GM21723 (cell line): ENCODE results near the gene PNKD.
A peak's percentile ranks its signal among the peaks of the same experiment; 100 is the strongest.

Experiments
- ATAC-seq: cut with Tn5 transposase; IDR thresholded peaks from one replicate; pipeline ENCODE4 v1.9.1; 2021; ENCODE audit warnings: mild to moderate bottlenecking, moderate library complexity; ENCODE audit not compliant: unreplicated experiment

Gene PNKD

DNA sequence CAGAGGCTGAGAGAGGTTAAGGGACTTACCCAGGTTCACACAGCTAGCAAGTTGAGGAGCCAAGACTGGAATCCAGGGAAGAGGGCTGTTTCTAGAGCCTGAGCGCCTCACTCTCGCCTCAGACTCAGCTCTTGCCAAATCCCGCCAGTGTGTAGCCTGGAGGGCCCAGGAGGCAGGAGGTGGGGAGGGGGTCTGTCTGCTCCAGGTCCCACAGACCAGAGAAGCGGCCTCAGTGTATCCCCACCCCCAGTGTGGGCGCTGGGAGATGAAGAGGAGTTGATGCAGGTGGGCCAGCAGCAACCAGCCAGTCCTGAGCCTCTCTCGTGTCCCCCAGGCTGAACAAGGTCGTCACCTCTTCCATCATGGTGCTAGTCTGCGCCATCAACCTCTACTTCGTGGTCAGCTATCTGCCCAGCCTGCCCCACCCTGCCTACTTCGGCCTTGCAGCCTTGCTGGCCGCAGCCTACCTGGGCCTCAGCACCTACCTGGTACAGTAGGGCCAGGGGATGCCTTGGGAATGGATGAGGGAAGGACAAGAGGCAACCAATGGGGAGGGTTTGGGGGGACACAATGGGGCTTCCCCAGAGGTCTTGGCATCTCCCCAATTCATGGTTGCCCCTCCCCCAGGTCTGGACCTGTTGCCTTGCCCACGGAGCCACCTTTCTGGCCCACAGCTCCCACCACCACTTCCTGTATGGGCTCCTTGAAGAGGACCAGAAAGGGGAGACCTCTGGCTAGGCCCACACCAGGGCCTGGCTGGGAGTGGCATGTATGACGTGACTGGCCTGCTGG is 124.2 kb downstream of the PNKD start:
- ATAC-seq: no peak

DNA sequence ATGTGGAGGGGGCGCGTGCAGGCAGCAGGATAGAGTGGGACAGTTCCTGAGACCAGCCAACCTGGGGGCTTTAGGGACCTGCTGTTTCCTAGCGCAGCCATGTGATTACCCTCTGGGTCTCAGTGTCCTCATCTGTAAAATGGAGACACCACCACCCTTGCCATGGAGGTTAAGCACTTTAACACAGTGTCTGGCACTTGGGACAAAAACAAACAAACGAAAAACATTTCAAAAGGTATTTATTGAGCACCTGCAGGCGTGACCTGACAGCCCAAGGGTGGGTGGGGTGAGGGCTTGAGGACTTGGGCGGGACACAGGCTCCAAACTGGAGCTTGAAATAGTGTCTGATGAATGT is 124.7 kb downstream of the PNKD start:
- no peak for ATAC-seq

- no peak for ATAC-seq
These were observed 125.1 kb downstream of the PNKD start for GRCh38 chr2:218395456-218395825.

DNA sequence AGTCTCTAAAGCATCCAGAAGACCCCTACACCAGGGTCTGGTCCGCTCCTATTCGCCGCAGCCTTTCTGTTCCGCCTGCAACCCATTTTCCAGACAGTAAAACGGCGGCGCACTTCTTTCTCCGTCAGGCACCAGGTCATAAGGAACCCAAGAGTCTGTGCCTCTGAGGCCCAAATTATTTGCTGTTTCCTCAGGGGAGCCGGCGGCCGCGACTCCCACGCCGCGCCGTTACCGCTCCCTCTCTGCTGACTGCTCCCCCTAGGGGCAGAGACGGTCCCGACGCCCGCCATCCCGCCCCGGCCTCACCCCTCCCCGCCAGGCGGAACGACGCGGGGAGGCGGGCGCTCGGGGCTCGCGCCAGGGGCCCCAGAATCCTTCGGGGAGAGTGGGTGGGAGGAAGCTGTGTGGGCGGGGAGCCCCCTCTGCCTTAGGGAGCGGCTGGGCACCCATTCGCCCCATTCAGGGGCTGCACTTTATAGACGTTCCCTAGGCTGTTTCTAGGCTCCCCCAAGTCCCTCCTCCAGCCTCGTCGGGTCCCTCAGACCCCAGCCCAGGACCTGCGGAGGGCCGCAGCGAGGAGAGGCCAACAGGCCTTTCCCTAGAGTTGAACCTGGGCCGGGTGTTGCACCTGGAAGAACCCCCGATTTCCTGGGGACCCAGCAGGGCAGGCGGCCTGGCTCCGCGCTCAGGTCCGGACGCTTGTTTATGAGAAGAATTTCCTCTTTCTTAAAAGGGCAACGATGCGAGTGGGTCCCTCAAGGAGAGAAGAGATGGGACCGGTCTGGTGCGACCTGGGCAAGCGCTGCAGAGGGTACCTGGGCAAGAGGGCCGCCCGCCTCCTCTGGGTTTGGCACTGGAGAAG is 125.7 kb downstream of the PNKD start:
- ATAC-seq: peak; percentile 44
